DND-41 (cell line): ENCODE measurements around the gene RHCG.

Experiments
- ATAC-seq: fragments of 200-7000 bp; cut with Tn5 transposase; 3 replicates; pipeline ENCODE4 v1.9.1; 2021; ENCODE audit warnings: low read depth; ENCODE audit not compliant: insufficient read depth
- DNase-seq: peaks from one replicate; pipeline ENCODE4 v3.0.0-alpha.2; 2020
- H2AFZ ChIP-seq: 2 replicates; pipeline ENCODE4 v1.6.0; 2012; ENCODE audit warnings: low read depth, low read length
- H3K27ac ChIP-seq: 2 replicates; pipeline ENCODE4 v1.5.1; 2012; ENCODE audit warnings: low read length, inconsistent platforms
- H3K27me3 ChIP-seq: fragments of 200-600 bp; sonication (generic); 2 replicates; pipeline ENCODE4 v1.6.0; 2012; ENCODE audit warnings: low read length, mild to moderate bottlenecking, inconsistent platforms; ENCODE audit not compliant: insufficient read depth, poor library complexity
- H3K36me3 ChIP-seq: 2 replicates; pipeline ENCODE4 v1.5.1; 2012; ENCODE audit warnings: low read length, inconsistent platforms; ENCODE audit not compliant: insufficient read depth
- H3K4me1 ChIP-seq: 2 replicates; pipeline ENCODE4 v1.5.1; 2012; ENCODE audit warnings: mild to moderate bottlenecking, low read length; ENCODE audit not compliant: insufficient read depth
- H3K4me2 ChIP-seq: 2 replicates; pipeline ENCODE4 v1.6.0; 2012; ENCODE audit warnings: mild to moderate bottlenecking, moderate library complexity, low read length, inconsistent platforms; ENCODE audit not compliant: insufficient read depth
- H3K4me3 ChIP-seq, 2 experiments: fragments of 200-600 bp in 1 of 2; shearing (Covaris generic) in 1 of 2; 2 replicates each; pipeline ENCODE4 v1.5.1; 2012 to 2016; ENCODE audit warnings: inconsistent platforms in 2 of 2, low read length in 2 of 2, mild to moderate bottlenecking in 2 of 2, low read depth in 1 of 2, moderate library complexity in 1 of 2
- H3K79me2 ChIP-seq: 2 replicates; pipeline ENCODE4 v1.6.0; 2012; ENCODE audit warnings: low read length, inconsistent platforms; ENCODE audit not compliant: insufficient read depth
- H3K9ac ChIP-seq: 2 replicates; pipeline ENCODE4 v1.6.0; 2012; ENCODE audit warnings: low read depth, mild to moderate bottlenecking, inconsistent platforms, low read length, moderate library complexity
- H3K9me3 ChIP-seq: 2 replicates; pipeline ENCODE4 v1.5.1; 2012; ENCODE audit warnings: low read length, moderate library complexity, mild to moderate bottlenecking, inconsistent platforms; ENCODE audit not compliant: insufficient read depth, severe bottlenecking
- H4K20me1 ChIP-seq: 2 replicates; pipeline ENCODE4 v1.6.0; 2012; ENCODE audit warnings: low read length; ENCODE audit not compliant: insufficient read depth
- CTCF ChIP-seq: IDR thresholded peaks from 2 replicates; pipeline ENCODE4 v1.5.1; 2012; ENCODE audit warnings: borderline replicate concordance, low read length, moderate library complexity, mild to moderate bottlenecking; ENCODE audit not compliant: poor library complexity, severe bottlenecking; ENCODE audit errors: extremely low read depth
- EZH2 ChIP-seq: IDR thresholded peaks from 3 replicates; pipeline ENCODE4 v1.6.1; 2012; ENCODE audit warnings: borderline replicate concordance, low read depth, mild to moderate bottlenecking, moderate library complexity, low read length, inconsistent platforms; ENCODE audit not compliant: severe bottlenecking

RHCG gene

GRCh38 chr15:89459271-89460038 is 36.9 kb downstream of the RHCG start:
- no peak overlapping the region for H2AFZ ChIP-seq
- H3K4me1 ChIP-seq = 0 out of 2 replicates have a peak, but pooled peaks cover 2% of the 10 kb centered on the region
- ATAC-seq = no peak
- H3K79me2 ChIP-seq = no peaks in the 10 kb centered on the region
- H3K4me3 ChIP-seq = no peak overlapping the region
- H3K36me3 ChIP-seq = no peaks in the 10 kb centered on the region
- no peak overlapping the region for H3K4me2 ChIP-seq
- no peak for DNase-seq
- H4K20me1 ChIP-seq = no peaks in the 10 kb centered on the region
- TF ChIP-seq EZH2 = no peak
- TF ChIP-seq CTCF = no peak
- H3K9me3 ChIP-seq = peaks cover 5% of the 10 kb centered on the region
- H3K27ac ChIP-seq = no peak overlapping the region
- no peaks in the 10 kb centered on the region for H3K27me3 ChIP-seq
- H3K9ac ChIP-seq = no peak overlapping the region

- H3K27ac ChIP-seq = no peak overlapping the region
- 0 out of 2 replicates have a peak, but pooled peaks cover 2% of the 10 kb centered on the region for H3K4me1 ChIP-seq
- no peak overlapping the region for H3K4me3 ChIP-seq
- H3K27me3 ChIP-seq = no peaks in the 10 kb centered on the region
- H3K79me2 ChIP-seq = no peaks in the 10 kb centered on the region
- no peaks in the 10 kb centered on the region for H3K36me3 ChIP-seq
- H2AFZ ChIP-seq = no peak overlapping the region
- H3K9ac ChIP-seq = no peak overlapping the region
- ATAC-seq (no peak), DNase-seq (no peak)
- no peak overlapping the region for H3K4me2 ChIP-seq
- TF ChIP-seq CTCF (no peak), EZH2 (no peak)
- no peaks in the 10 kb centered on the region for H4K20me1 ChIP-seq
- peaks cover 5% of the 10 kb centered on the region for H3K9me3 ChIP-seq
Measured at GRCh38 chr15:89458440-89458839, 37.9 kb downstream of the RHCG start.

- H3K9ac ChIP-seq = no peak overlapping the region
- peak; percentile 28 for DNase-seq
- no peaks in the 10 kb centered on the region for H3K79me2 ChIP-seq
- H3K4me1 ChIP-seq = 0 out of 2 replicates have a peak, but pooled peaks cover 2% of the 10 kb centered on the region
- peak overlapping the region; percentile 49 for H2AFZ ChIP-seq
- peaks cover 5% of the 10 kb centered on the region for H3K9me3 ChIP-seq
- no peaks in the 10 kb centered on the region for H3K27me3 ChIP-seq
- H3K4me2 ChIP-seq = no peak overlapping the region
- TF ChIP-seq EZH2 (no peak), CTCF (no peak)
- peak; percentile 73 for ATAC-seq
- no peaks in the 10 kb centered on the region for H3K36me3 ChIP-seq
- no peak overlapping the region for H3K27ac ChIP-seq
- no peaks in the 10 kb centered on the region for H4K20me1 ChIP-seq
- no peak overlapping the region for H3K4me3 ChIP-seq
Measured at GRCh38 chr15:89457086-89457485, 39.3 kb downstream of the RHCG start.
